OCI-LY1 (cell line): ENCODE data around the gene FXYD3.

ENCODE experiments used
- H2AFZ ChIP-seq: fragments of 200-600 bp; sonication (generic), shearing (Covaris generic); 2 replicates; pipeline ENCODE4 v1.6.0; 2014; ENCODE audit warnings: antibody characterized with exemption, mild to moderate bottlenecking, low read length
- H3F3A ChIP-seq: fragments of 200-600 bp; sonication (generic), shearing (Covaris generic); 2 replicates; pipeline ENCODE4 v1.6.0; 2014; ENCODE audit warnings: mild to moderate bottlenecking, antibody characterized with exemption, low read length, moderate library complexity; ENCODE audit not compliant: insufficient read depth
- H3K27ac ChIP-seq: fragments of 200-600 bp; sonication (generic); 2 replicates; pipeline ENCODE4 v1.5.1; 2014; ENCODE audit warnings: low read length, mixed run types, mild to moderate bottlenecking, low read depth; ENCODE audit not compliant: poor library complexity, severe bottlenecking
- H3K27me3 ChIP-seq: fragments of 200-600 bp; sonication (generic); 2 replicates; pipeline ENCODE4 v1.6.0; 2014; ENCODE audit warnings: antibody characterized with exemption, mild to moderate bottlenecking, low read length, moderate library complexity; ENCODE audit not compliant: insufficient read depth
- H3K36me3 ChIP-seq: fragments of 200-600 bp; sonication (generic); 2 replicates; pipeline ENCODE4 v1.6.1; 2014; ENCODE audit warnings: mild to moderate bottlenecking, antibody characterized with exemption, low read length, moderate library complexity, mixed read lengths; ENCODE audit not compliant: insufficient read depth
- H3K4me1 ChIP-seq: fragments of 200-600 bp; sonication (generic); 2 replicates; pipeline ENCODE4 v1.5.1; 2014; ENCODE audit warnings: mild to moderate bottlenecking, low read length, moderate library complexity; ENCODE audit not compliant: insufficient read depth, severe bottlenecking
- H3K4me2 ChIP-seq: fragments of 200-600 bp; sonication (generic), shearing (Covaris generic); 2 replicates; pipeline ENCODE4 v1.6.1; 2014; ENCODE audit warnings: low read length
- H3K4me3 ChIP-seq: fragments of 200-600 bp; sonication (generic); 2 replicates; pipeline ENCODE4 v1.5.1; 2014; ENCODE audit warnings: low read length, low read depth, mild to moderate bottlenecking, mixed read lengths; ENCODE audit not compliant: poor library complexity, severe bottlenecking
- H3K79me2 ChIP-seq: fragments of 200-600 bp; shearing (Covaris generic); 2 replicates; pipeline ENCODE4 v1.6.1; 2016; ENCODE audit warnings: mixed run types, low read length, mixed read lengths; ENCODE audit not compliant: insufficient read depth
- H3K9ac ChIP-seq: fragments of 200-600 bp; sonication (generic), shearing (Covaris generic); 2 replicates; pipeline ENCODE4 v1.6.1; 2014; ENCODE audit warnings: mild to moderate bottlenecking, low read length, mixed read lengths
- H3K9me2 ChIP-seq: fragments of 200-600 bp; sonication (generic), shearing (Covaris generic); 2 replicates; pipeline ENCODE4 v1.6.1; 2014; ENCODE audit warnings: low read depth, mild to moderate bottlenecking, low read length, mixed read lengths
- H3K9me3 ChIP-seq: fragments of 200-600 bp; shearing (Covaris generic); 2 replicates; pipeline ENCODE4 v1.6.1; 2014; ENCODE audit warnings: low read length, mixed read lengths
- H4K20me1 ChIP-seq: fragments of 200-600 bp; sonication (generic), shearing (Covaris generic); 2 replicates; pipeline ENCODE4 v1.6.0; 2016; ENCODE audit warnings: mild to moderate bottlenecking, low read length; ENCODE audit not compliant: insufficient read depth
- EZH2 ChIP-seq: fragments of 200-600 bp; sonication (generic), shearing (Covaris generic); IDR thresholded peaks from 2 replicates; pipeline ENCODE4 v1.8.0; 2017; ENCODE audit warnings: borderline replicate concordance, mixed run types, mild to moderate bottlenecking, antibody characterized with exemption, low read length, moderate library complexity, mixed read lengths
- TF ChIP-seq, protein P1 (sequence below): fragments of 200-600 bp; sonication (generic), shearing (Covaris generic); IDR thresholded peaks from 2 replicates; pipeline ENCODE4 v1.5.1; 2017; ENCODE audit warnings: mild to moderate bottlenecking, antibody characterized with exemption, low read length, moderate library complexity, mixed read lengths

FXYD3 gene

DNA sequence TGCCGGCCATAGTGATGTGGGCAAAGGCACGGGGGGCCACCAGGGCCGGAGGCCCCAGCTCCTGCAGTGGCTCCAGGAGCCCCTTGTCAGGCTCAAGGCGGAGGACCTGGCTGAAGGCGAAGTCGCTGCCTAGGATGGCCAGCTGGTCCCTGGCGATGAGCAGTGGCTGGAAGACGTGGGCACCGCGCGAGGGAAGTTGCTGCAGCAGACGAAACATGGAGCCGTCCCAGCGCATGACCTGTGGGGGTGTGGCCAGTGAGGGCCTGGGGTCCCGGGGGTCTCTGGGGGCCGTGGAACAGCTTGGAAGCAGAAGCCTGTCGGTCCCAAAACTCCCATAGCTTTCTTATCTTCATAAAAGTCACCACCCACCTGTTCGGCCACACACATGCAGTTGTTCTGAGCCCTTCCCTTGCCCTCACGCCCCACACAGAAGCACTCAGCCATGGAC lies 9.7 kb downstream of the FXYD3 start:
- no peak overlapping the region for H2AFZ ChIP-seq
- TF ChIP-seq, protein P1, sequence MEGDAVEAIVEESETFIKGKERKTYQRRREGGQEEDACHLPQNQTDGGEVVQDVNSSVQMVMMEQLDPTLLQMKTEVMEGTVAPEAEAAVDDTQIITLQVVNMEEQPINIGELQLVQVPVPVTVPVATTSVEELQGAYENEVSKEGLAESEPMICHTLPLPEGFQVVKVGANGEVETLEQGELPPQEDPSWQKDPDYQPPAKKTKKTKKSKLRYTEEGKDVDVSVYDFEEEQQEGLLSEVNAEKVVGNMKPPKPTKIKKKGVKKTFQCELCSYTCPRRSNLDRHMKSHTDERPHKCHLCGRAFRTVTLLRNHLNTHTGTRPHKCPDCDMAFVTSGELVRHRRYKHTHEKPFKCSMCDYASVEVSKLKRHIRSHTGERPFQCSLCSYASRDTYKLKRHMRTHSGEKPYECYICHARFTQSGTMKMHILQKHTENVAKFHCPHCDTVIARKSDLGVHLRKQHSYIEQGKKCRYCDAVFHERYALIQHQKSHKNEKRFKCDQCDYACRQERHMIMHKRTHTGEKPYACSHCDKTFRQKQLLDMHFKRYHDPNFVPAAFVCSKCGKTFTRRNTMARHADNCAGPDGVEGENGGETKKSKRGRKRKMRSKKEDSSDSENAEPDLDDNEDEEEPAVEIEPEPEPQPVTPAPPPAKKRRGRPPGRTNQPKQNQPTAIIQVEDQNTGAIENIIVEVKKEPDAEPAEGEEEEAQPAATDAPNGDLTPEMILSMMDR: no peak
- TF ChIP-seq EZH2: no peak
- H3K4me2 ChIP-seq: peak overlapping the region; percentile 90; the same call in 1 of the 2 replicates
- no peaks in the 10 kb centered on the region for H3F3A ChIP-seq
- H3K27me3 ChIP-seq: no peaks in the 10 kb centered on the region; the same call in 1 of the 2 replicates
- no peak overlapping the region for H3K9ac ChIP-seq
- no peak overlapping the region for H3K27ac ChIP-seq
- H3K9me3 ChIP-seq: no peaks in the 10 kb centered on the region
- no peaks in the 10 kb centered on the region for H4K20me1 ChIP-seq
- H3K36me3 ChIP-seq: no peaks in the 10 kb centered on the region
- no peaks in the 10 kb centered on the region for H3K79me2 ChIP-seq
- H3K4me3 ChIP-seq: no peak overlapping the region
- no peaks in the 10 kb centered on the region for H3K9me2 ChIP-seq
- H3K4me1 ChIP-seq: peaks cover 14% of the 10 kb centered on the region

GRCh38 chr19:35125749-35126623 lies 10.4 kb downstream of the FXYD3 start:
- no peaks in the 10 kb centered on the region for H3K9me2 ChIP-seq
- H3F3A ChIP-seq: no peaks in the 10 kb centered on the region
- no peaks in the 10 kb centered on the region; the same call in 1 of the 2 replicates for H3K27me3 ChIP-seq
- no peaks in the 10 kb centered on the region for H3K79me2 ChIP-seq
- no peaks in the 10 kb centered on the region for H4K20me1 ChIP-seq
- H3K4me3 ChIP-seq: no peak overlapping the region
- no peak overlapping the region for H3K27ac ChIP-seq
- H3K36me3 ChIP-seq: no peaks in the 10 kb centered on the region
- H3K4me1 ChIP-seq: peaks cover 14% of the 10 kb centered on the region
- no peaks in the 10 kb centered on the region for H3K9me3 ChIP-seq
- no peak for TF ChIP-seq EZH2
- TF ChIP-seq, protein P1: no peak
- no peak overlapping the region for H3K9ac ChIP-seq
- H2AFZ ChIP-seq: no peak overlapping the region
- H3K4me2 ChIP-seq: no peak overlapping the region

DNA sequence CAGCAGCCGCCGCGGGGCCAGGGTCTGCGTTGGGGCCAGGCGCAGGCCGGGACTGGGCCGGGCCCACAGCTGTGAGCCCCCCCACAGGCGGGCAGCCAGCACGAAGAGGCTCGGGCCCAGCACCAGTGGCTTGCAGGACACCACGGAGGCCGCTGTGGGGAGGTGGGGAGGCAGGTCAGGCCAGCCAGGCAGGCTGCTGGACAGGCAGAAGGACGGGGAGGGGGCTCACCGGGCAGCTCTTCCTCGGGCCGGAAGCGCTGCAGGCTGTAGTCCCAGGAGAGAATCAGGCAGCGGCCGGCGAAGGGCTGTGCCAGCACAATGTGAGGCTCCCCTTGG lies 11.0 kb downstream of the FXYD3 start:
- no peaks in the 10 kb centered on the region; the same call in 1 of the 2 replicates for H3K27me3 ChIP-seq

More for the DNA sequence above, 11.0 kb downstream of the FXYD3 start:
- TF ChIP-seq, protein P1: no peak
- no peak for TF ChIP-seq EZH2
- H3F3A ChIP-seq: no peaks in the 10 kb centered on the region
- no peaks in the 10 kb centered on the region for H3K79me2 ChIP-seq
- no peak overlapping the region for H3K4me2 ChIP-seq
- H3K9me3 ChIP-seq: no peaks in the 10 kb centered on the region
- H3K4me1 ChIP-seq: peaks cover 14% of the 10 kb centered on the region
- H2AFZ ChIP-seq: no peak overlapping the region
- H3K4me3 ChIP-seq: no peak overlapping the region
- H3K9me2 ChIP-seq: no peaks in the 10 kb centered on the region
- no peaks in the 10 kb centered on the region for H3K36me3 ChIP-seq
- H3K27ac ChIP-seq: no peak overlapping the region
- H4K20me1 ChIP-seq: no peaks in the 10 kb centered on the region
- no peak overlapping the region for H3K9ac ChIP-seq
